Measurements from ENCODE around the gene TMEM43.
A peak's percentile ranks its signal among the peaks of the same experiment; 100 is the strongest.

The TMEM43 gene

GRCh38 chr3:14152963-14153355 lies 28.1 kb downstream of the TMEM43 start:
- no peak for DNase-seq

GRCh38 chr3:14153663-14154062 lies 28.8 kb downstream of the TMEM43 start:
- DNase-seq, result no peak

GRCh38 chr3:14154276-14154675 lies 29.4 kb downstream of the TMEM43 start:
- DNase-seq, result no peak

- DNase-seq, result no peak
Observed at GRCh38 chr3:14154895-14155440, 30.1 kb downstream of the TMEM43 start.

GRCh38 chr3:14156201-14156600 lies 31.3 kb downstream of the TMEM43 start:
- DNase-seq, result no peak

GRCh38 chr3:14156843-14157561 lies 32.1 kb downstream of the TMEM43 start:
- no peak for DNase-seq

- DNase-seq, result no peak
Observed at GRCh38 chr3:14157951-14158350, 33.1 kb downstream of the TMEM43 start.

- DNase-seq, result no peak
Observed at GRCh38 chr3:14158370-14158769, 33.5 kb downstream of the TMEM43 start.

GRCh38 chr3:14159426-14159825 lies 34.6 kb downstream of the TMEM43 start:
- no peak for DNase-seq

GRCh38 chr3:14161282-14161681 lies 36.4 kb downstream of the TMEM43 start:
- DNase-seq, result no peak

GRCh38 chr3:14162178-14162577 lies 37.3 kb downstream of the TMEM43 start:
- DNase-seq, result no peak

- no peak for DNase-seq
Observed at GRCh38 chr3:14166877-14167603, 42.2 kb downstream of the TMEM43 start.

GRCh38 chr3:14169435-14169834 lies 44.6 kb downstream of the TMEM43 start:
- DNase-seq, result no peak

GRCh38 chr3:14169871-14170270 lies 45.0 kb downstream of the TMEM43 start:
- no peak for DNase-seq

GRCh38 chr3:14170531-14171159 lies 45.8 kb downstream of the TMEM43 start:
- no peak for DNase-seq

GRCh38 chr3:14172496-14172895 lies 47.6 kb downstream of the TMEM43 start:
- no peak for DNase-seq

- DNase-seq, result no peak
Observed at GRCh38 chr3:14174483-14174882, 49.6 kb downstream of the TMEM43 start.

GRCh38 chr3:14175383-14176037 lies 50.7 kb downstream of the TMEM43 start:
- no peak for DNase-seq

GRCh38 chr3:14177580-14178246 lies 52.9 kb downstream of the TMEM43 start:
- DNase-seq, result no peak

GRCh38 chr3:14178247-14179113 lies 53.6 kb downstream of the TMEM43 start, which contains the start of the genes LSM3 and XPC:
Gene LSM3 (plus strand): TSS chr3:14178817. CDS start chr3:14178861, 44 bp downstream.
Gene XPC (minus strand): TSS chr3:14178601. CDS start chr3:14178568, 33 bp downstream.
- peak; percentile 94 for DNase-seq

GRCh38 chr3:14179114-14179465 lies 54.2 kb downstream of the TMEM43 start:
- no peak for DNase-seq
